Islet of Langerhans (tissue), 1 donor: Measurements from ENCODE around the gene ADD1.
"Not testable (repeated sequence)": the region's sequence is repeated elsewhere in the genome, so short reads cannot be mapped to it uniquely, and the experiment has no call there.

ENCODE experiments used
- FAIRE-seq: peaks from one replicate; lab custom pipeline; 2011; peaks lifted over from hg19 to GRCh38; lab: Jason Lieb, UNC

Gene ADD1

DNA sequence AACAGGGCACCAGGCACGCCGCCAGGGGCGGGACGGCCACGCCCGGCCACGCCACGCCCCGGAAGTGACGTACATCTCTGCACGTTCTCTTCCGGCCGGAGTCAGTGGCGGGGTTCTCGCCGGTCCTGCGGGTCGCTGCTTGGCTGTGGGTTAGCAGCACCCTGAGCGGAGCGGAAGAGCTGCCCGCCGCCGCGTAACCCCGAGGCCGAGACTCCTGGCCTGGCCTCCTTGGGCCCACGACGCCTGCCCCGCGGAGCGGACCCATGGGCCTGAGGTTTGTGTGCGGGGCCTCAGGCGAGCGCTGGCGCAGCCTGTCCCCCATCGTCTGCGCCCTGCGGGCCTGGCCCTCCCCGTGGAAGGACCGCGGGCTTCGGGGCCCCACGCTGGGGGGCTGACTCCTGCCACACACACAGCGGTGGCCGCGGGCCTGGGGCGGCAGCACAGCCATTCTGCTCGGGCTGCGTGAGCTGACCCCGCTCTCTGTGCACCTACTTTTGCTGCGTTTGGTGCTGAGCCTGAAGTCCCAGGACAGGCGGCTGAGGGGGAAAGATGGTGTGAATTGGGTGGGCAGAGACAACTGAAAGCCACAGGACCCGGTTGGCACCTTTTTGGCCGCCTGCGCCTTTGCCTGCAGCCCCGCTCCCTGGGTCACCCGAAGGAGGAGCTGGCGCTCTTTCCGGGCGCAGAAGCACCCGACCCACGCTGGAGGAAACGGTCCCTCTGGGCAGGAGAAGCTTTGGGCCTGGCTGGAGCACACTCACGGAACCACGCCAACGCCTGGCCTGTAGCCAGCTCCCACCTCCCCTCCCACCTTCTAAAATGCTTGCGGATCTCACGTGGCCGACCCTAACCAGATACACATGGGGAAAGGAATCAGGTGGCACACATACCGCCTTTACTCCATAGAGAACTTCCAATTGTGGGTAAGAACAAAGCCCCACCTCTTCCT is 91.4 kb downstream of the ADD1 start:
- FAIRE-seq: no peak

GRCh38 chr4:2935762-2936743 is 92.4 kb downstream of the ADD1 start:
- no peak for FAIRE-seq

- FAIRE-seq: no peak
Measured at GRCh38 chr4:2936773-2937145, 93.1 kb downstream of the ADD1 start.

DNA sequence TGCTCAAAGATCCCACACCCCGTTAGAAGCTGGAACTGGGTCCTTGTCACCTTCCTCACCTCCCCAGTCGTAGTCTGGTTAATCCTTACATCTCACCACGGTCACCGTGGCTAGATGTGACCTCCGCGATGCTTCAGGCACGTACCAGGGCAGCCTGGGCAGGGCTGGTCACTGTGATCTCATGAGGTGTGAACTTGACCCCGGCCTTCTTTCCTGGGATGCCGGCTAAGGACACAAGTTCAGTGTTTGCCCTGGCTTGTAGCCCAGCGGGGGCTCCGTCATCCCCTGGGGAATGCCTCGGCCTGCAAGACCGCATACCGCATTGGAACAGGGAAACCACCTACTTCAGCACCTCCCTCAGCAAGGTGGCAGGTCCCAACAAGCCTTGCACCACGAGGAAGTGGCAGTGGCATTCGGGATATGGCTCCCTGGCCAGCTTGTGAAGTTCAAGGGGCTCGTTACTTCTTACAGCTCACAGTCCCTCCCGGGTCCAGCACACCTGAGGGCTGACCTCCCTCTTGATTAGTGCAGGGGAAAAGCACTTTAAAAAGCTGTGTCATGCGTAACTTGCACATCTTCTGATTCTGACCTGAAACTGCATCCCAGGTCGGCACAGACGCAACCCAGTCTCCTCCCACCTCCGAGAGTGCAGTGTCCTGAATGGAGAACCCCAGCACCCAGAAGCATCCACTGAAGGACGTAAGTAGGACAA is 93.7 kb downstream of the ADD1 start:
- FAIRE-seq: no peak

DNA sequence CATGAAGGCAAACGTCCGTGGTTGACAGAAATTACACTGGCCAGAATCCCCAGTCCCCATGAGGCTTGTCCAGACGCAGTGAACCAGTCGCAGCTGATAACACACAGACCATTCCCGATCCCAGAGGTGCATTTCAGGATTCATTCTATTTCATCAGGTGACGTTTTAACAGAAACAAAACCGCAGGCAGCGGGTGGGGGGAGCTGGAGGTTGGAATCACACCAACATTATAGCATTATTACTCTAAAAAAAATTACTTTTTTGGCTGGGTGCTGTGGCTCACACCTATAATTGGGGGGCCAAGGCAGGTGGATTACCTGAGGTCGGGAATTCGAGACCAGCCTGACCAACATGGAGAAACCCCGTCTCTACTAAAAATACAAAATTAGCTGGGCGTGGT is 94.3 kb downstream of the ADD1 start:
- FAIRE-seq: no peak

GRCh38 chr4:2938411-2938810 is 94.8 kb downstream of the ADD1 start:
- not testable (repeated sequence) for FAIRE-seq

GRCh38 chr4:2938906-2939305 is 95.3 kb downstream of the ADD1 start:
- FAIRE-seq: no peak

DNA sequence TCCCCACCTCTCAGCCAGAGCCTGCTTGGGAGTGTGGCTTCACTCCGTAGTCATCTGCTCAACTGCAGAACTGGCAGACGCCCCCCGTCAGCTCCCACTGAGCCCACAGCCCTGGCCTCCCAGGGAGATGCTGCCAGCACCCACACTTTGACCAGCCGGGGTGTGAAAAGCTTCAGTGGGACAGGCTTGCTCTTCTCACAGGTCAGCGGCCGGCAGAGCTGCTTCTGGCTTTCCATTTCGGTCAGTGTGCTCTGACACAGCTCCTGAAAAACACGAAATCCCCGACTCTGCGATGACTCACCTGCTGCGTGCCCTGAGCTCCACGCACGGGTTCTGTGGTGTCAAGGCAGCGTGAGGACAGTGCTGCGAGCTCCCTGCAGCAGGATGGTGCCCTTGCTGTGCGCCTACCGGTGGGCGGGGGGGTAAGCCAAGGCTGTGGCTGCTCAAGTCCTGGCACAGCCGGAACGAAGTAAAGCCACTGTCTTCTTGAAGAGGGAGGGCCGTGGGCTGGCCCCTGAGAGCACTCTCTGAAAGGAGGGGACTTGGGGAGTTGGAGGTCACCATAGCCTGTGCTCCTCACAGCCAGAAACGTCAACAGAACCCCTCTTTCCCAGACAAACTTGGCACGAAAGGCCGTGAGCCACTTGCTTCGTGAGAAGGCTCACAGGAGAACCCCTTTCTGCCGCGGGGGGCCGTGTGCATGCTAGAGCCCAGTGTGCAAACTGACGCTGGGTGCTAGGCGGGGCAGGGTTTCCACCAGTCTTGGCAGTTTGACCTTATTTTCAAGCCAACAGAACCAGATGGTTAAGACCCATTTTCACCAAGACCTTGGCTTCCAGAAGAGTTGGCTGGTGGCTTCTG is 96.0 kb downstream of the ADD1 start:
- no peak for FAIRE-seq

DNA sequence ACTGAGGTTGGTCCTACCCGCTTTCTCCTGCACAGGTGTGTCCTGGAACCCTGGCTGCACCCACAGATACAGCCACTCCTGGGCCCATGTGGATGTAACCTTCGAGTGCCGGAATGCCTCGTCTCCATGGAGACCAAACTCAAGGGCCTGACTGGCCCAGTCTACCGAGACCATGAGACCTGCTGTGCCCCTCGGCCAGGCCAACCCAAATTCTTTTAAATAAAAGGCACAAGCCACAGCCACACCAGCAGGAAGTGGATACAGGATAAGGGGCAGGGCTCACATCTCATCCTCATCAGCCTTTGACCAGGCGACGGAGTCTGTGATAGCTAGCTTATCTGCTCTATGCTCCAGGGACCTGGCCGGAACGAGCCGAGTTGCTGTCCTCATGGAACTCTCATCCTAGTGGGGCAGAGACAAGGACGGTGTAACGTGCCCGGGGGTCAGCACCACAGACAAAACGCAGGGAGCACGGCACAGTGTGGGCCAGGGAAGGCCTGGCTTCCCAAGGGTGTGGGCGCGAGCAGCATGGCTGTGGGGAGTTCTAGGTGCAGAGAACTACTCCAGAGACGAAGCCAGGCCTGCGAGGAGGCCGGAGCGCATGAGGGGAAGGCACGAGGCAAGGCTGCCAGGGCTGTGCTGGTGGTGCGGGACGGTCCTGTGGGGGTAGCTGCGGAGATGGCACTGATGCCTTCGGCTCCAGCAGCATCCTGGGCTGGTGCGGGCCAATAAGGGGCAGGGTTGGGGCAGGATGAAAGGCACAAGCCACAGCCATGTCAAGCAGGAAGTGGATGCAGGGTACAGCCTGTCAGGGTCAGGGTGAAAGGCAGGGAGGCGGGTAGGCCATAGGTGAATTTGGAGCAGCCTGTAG is 96.9 kb downstream of the ADD1 start:
- no peak for FAIRE-seq

DNA sequence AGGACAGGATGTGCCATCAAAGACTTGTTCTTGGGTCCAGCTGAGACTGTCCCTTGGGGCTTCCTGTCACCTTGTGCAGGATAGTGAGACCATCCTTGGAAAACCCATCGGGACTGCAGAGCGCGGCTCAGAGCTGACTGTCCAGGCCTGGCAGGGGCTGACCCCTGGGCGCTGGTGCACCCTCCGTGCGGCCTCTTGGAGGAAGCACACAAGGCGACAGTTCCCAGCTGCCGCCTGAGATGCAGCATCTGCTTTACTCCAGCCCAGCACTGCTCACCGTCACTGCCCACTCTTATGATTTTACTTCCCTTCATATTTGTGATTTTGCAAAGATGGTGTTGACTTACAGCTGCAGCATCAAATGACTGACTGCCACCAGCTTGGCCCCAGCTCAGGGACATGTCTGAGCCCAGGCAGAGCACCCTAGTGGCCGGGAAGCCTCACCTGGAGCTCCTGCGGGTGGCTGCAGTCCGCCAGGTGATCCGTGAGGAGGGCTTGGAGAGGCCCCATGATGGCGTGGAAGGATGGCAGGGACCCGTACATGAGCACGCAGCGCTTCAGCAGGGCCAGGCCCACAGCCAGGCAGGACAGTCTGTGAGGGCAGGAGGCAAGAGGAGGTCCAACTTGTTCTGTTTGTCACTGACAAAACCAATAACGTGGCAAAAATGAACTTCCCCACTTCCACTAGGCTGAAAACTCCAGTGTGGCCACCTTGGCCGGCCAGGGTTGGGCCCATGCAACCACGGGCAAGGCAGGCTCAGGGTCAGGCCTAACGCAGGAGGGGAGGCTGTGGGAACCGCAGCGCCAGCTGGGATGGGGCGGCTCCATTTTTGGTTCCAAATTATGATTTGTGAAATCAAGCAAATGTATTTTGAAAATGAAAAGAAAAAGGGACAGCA is 97.7 kb downstream of the ADD1 start:
- FAIRE-seq: no peak

DNA sequence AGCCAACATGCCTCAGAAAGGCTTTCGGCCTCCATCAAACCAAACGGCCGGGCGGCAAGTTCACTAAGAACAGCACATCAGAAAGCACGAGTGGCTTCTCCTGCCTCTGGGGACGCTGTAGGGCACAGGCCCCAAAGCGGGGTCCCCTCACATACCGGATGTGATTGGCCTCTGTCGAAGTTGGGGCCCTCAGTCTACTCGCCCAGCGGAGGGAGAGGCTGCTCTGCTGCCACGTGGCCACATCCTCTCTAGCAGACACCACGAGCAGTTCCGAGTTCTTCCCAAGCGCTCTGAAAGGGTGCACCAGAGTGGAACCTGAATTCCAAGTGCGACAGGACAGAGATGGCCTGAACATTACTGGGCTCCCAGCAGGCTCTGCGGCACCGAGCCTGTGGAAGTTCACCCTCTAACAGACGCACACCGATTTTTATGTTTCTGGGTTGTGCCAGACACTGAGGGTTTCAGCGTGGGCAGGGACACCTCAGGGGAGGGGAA is 98.4 kb downstream of the ADD1 start:
- FAIRE-seq: no peak

GRCh38 chr4:2942532-2943363 is 99.1 kb downstream of the ADD1 start:
- no peak for FAIRE-seq

- FAIRE-seq: no peak
Measured at GRCh38 chr4:2943364-2944090, 99.9 kb downstream of the ADD1 start.

GRCh38 chr4:2944091-2944482 is 100.4 kb downstream of the ADD1 start:
- FAIRE-seq: no peak

DNA sequence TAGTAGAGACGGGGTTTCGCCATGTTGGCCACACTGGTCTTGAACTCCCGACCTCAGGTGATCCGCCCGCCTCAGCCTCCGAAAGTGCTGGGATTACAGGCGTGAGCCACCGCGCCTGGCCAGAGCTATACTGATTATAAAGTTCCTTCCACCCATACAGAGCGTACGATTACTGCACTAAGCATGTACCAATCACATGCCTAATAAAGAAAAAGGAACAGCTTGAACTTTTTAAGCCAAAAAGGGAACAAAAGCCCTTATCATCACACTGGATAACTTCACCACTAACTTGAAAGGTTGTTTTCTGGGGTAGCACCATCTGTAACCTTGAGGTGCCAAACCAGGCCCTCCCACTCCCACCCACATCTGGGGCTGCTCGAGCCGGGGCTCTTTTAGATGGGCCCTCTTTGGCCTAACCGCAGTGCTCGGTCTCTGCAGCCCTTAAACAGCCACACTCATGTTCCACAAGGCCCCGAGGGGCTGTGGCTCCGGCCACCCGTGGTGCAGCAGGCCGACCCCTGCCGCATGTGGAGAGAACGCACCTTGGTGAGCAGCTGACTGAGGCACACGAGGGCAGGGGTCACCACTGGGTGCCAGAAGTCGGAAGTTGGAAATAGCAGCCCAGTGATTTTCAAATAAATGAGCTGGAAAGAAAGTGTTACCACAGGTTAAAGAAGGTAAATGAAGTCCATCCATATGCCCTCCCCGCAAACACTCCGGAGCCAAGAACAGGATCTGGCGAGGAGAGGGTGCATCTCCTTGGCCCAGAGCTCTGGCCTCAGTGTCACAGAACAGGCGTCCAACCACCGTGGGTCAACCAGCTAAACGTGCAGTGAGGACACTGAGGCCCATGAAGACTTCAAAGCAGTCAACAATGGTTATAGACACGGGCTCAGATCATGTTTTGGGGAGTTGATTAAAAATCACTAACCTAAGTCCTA is 101.2 kb downstream of the ADD1 start:
- FAIRE-seq: no peak
